Sciatic nerve (tissue), 2 donors: ENCODE results near the gene ANKRD53. TPM values are rescaled to one million over a fixed set of nuclear protein-coding genes. Genes with fewer than 3 reads are reported as not detected.

Experiments used
- ATAC-seq: fragments of 200-7000 bp; cut with Tn5 transposase; one replicate; pipeline ENCODE4 v1.9.1; 2020; ENCODE audit warnings: mild to moderate bottlenecking, moderate library complexity
- DNase-seq: peaks from one replicate; pipeline ENCODE4 v3.0.0-alpha.2; 2020; ENCODE audit warnings: low spot score
- intact Hi-C: fragments of 100-400 bp; cut with DNase I; formaldehyde crosslinking; loops from one replicate; pipeline ENCODE4 v1.14.2; 2022
- total RNA-seq: library from RNA; stranded (reverse); fragmentation: NEBNext Ultra II Directional; extraction: Animal tissue kit (Norgen Biotek cat#: 25700); gene quantifications from one replicate; pipeline ENCODE4 v1.2.1, GENCODE V29; 2021
- donor health status: DM: no; HTN: no; CAD: no.
- donor health status: DM: no; HTN: no; CAD: no.

ANKRD53 gene
- total RNA-seq, 1 donor from 2014 or later = 2.2 TPM

GRCh38 chr2:70962885-70963878 is 15.2 kb upstream of the ANKRD53 start:
- DNase-seq (peak; percentile 47), ATAC-seq (no peak)
- intact Hi-C loops = no loop called here

DNA sequence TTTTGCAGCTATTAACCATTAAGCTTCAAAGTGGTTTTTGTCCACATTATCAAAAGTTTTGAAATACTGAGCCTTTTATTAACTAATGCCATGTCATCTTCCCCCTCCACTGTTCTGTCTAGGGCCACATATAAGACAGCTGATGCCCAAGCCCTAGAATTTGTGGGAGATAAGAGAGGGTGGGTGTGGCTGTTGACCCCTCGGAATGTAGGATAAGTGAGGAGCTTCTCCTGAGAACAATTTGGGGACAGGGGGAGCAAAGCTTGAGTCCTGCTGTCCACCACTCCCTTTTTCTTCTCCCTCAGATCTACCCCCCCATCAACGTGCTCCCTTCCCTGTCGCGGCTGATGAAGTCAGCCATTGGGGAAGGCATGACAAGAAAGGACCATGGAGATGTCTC is 14.3 kb upstream of the ANKRD53 start:
- ATAC-seq = no peak
- no peak for DNase-seq
- intact Hi-C loops = no loop called here

DNA sequence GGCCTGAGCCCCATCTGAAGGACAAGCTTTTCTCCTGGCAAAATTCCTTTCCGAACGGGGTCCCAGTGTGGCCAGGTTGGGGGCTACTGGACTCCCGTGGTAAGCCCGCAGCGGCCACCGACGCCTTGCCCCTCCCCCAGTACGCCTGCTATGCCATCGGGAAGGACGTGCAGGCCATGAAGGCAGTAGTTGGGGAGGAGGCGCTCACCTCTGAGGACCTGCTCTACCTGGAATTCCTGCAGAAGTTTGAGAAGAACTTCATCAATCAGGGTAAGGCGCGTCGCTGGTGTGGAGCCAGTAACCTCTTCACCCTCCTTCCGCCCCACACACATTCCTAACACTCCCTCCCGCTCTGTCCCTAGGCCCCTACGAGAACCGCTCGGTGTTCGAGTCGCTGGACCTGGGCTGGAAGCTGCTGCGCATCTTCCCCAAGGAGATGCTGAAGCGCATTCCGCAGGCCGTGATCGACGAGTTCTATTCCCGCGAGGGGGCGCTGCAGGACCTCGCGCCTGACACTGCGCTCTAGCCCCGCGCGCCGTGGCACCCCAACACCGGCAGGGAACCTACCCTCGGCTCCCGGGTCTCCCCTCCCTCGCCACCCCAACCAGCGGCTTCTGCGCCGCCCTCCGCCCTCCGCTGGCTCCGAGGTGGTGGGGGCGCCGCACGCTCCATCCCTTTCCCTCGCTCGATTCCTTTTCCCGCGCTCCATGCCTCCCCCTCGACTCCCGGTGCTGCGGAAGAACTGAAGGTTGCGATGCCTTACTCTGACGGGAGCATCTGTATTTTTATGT is 13.6 kb upstream of the ANKRD53 start:
- peak; percentile 90 for ATAC-seq
- intact Hi-C loops = no loop called here
- peak; percentile 86 for DNase-seq

- intact Hi-C loops = no loop called here
- no peak for DNase-seq
- no peak for ATAC-seq
Observed at GRCh38 chr2:70965506-70965905, 12.9 kb upstream of the ANKRD53 start.

DNA sequence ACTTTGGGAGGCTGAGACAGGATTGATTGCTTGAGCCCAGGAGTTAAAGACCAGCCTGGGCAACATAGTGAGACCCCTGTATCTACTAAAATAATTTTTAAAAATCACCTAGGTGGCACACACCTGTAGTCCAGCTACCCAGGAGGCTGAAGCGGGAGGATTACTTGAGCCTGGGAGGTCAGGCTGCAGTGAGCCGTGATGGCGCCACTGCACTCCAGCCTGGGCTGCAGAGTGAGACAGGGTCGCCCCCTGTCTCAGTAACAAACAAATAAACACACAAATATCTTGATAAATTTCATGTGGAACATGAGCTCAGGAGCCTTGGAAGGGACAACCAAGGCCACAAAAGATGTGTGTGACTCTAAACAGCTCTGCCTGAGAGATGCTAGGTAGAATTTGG is 11.7 kb upstream of the ANKRD53 start:
- ATAC-seq (no peak), DNase-seq (no peak)
- intact Hi-C loops = no loop called here

- ATAC-seq (no peak), DNase-seq (no peak)
- intact Hi-C loops = no loop called here
Observed at GRCh38 chr2:70967189-70967588, 11.2 kb upstream of the ANKRD53 start.

GRCh38 chr2:70974592-70974991 is 3.8 kb upstream of the ANKRD53 start:
- ATAC-seq (no peak), DNase-seq (no peak)
- intact Hi-C loops = no loop called here

GRCh38 chr2:70975237-70975636 is 3.2 kb upstream of the ANKRD53 start:
- intact Hi-C loops = no loop called here
- DNase-seq = no peak
- ATAC-seq = no peak

DNA sequence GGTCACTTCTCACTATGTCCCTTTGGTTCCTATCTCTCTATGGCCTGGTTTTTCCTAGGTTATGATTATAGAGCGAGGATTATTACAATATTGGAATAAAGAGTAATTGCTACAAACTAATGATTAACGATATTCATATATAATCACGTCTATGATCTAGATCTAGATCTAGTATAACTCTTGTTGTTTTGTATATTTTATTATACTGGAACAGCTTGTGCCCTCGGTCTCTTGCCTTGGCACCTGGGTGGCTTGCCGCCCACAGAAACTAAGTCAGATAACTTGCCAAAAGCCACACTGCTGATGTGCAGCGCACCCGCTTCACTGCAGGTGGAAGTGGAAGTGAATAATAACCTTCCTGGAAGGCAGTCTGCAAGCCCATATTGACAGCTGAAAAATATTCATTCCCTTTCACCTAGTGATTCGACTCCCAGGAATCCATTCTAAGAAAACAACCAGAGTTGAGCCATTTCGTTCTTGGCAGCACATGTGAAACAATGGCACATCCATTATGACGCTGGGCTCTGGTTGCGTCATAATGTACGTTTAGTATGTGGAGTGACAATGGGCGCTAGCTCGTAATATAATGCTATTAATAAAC is 725 bp upstream of the ANKRD53 start:
- no peak for DNase-seq
- intact Hi-C loops = no loop called here
- ATAC-seq = peak; percentile 40

DNA sequence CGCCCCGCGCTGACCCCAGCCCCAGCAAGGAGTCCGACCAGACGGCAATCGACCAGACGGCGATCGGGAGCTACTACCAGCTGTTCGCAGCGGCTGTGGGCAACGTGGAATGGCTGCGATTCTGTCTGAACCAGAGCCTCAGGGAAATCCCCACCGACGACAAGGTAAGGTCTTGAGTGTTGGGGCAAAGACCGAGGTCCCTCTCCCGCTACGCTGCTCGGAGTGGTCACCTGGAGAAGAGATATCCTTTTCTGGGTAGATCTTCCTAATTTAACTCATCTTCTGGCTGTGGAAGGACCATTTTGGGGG is 704 bp downstream of the ANKRD53 start:
- ATAC-seq (no peak), DNase-seq (no peak)
- intact Hi-C loops = no loop called here

- no peak for DNase-seq
- intact Hi-C loops = no loop called here
- no peak for ATAC-seq
Observed at GRCh38 chr2:70979626-70980025, 1.2 kb downstream of the ANKRD53 start.

DNA sequence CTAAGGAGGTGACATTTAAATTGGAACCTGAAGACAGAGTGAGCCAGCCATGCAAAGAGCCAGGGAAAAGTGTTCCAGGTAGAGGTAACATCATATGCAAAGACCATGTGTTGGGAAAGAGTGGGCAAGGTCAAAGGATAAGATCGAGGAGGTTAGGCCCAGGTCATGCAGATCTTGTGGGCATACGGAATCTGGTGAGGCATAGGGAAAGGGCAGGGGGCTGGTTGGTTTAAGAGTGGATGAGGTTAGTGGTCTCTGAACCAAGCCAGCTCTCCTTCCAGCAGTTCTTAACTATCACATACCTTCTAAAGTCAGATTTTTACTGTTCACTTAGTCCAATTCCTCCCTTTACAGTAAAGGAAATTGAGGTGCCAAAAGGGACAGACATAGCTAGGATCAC is 3.0 kb downstream of the ANKRD53 start:
- DNase-seq (no peak), ATAC-seq (no peak)
- intact Hi-C loops = no loop called here

DNA sequence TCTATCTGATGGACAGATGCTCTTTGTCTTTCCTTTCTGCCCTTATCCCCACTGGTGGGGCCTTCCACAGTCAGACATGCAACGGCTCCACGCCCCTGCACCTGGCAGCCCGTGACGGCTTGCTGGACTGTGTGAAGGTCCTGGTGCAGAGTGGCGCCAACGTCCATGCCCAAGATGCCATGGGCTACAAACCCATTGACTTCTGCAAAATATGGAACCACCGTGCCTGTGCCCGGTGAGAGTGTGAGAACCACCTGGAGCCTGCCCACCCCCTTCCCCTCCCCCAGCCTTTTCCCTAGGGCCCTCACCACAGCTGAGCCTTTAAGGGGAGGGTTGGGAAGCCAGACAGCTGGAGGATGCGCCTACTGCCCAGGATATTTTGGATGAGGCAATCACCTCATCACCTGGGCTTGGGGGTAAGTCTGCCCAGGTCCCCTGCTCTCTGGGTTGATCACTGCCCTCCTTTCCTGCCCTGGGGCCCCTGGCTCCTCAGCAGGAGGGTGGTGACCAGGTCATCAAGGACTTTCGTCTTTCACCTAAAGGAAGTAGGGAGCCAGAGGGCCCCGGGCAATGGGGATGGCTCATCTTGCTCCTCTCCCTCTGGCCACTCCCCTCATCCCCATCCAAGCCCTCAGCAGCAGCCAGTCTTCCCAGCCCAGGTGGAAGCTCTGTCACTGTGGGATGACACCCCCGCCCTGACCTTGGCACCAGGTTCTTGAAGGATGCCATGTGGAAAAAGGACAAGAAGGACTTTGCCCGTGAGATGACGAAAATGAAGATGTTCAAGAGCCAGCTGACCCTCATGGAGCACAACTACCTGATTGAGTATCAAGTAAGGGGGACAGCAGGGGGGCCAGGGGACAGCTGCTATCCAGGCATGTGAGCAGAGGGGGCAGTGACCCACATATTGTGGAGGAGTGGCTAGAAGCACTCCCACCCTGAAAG is 3.7 kb downstream of the ANKRD53 start:
- DNase-seq (peak; percentile 48), ATAC-seq (no peak)
- intact Hi-C loops = no loop called here

DNA sequence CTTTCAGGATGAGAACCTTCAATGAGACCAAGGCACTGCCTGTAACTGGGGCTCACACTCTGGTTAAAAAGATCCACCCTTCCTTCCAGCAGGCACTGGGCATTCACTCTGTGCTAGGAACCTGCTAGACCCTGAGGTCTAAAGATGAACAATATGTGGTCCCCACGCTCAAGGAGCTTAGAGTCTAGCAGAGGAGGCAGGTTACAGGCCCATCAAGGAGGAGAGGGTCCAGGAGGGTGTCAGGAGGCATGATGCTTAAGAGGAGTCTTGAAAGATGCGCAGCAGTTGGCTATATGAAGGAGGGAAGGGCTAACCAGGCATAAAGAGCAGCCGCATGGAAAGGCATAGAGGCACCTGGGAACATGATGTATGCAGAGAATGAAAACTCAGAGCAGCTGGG is 4.5 kb downstream of the ANKRD53 start:
- ATAC-seq (no peak), DNase-seq (no peak)
- intact Hi-C loops = no loop called here

DNA sequence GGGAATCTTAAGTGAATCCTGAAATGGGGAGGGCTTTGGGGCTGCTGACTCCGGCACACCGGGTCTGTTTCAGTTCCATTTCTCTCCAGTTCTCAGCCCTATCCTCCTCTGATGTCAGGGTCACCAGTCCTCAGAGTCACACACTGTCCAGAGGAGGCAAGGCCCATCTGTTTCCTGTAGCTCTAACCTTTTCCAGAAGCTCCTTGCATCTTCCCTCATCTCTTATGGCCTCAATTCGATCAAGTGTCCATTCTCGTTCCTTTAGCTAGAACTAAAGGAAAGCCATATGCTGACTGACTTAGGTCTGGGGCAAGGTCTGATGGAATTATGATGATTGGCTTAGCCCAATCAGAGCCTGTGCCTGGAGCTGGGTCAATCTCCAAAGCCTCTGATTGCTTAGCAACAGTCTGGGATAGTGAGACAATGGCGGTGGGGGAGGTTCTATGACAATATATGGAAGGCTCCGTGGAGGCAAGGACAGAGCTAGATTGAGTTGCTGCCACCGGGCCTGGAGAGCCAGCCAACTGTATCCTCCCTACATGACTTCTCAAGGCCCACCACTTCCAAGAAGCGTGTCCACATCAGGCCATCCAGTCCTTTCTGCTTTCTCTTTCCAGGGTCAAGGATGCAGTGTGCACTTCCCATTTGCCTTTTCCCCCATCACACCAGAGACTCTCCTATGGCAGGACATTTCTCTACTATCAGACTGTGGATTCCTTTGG is 5.2 kb downstream of the ANKRD53 start:
- intact Hi-C loops = no loop called here
- no peak for DNase-seq
- no peak for ATAC-seq

GRCh38 chr2:70984228-70984575 is 5.8 kb downstream of the ANKRD53 start:
- no peak for DNase-seq
- intact Hi-C loops = no loop called here

DNA sequence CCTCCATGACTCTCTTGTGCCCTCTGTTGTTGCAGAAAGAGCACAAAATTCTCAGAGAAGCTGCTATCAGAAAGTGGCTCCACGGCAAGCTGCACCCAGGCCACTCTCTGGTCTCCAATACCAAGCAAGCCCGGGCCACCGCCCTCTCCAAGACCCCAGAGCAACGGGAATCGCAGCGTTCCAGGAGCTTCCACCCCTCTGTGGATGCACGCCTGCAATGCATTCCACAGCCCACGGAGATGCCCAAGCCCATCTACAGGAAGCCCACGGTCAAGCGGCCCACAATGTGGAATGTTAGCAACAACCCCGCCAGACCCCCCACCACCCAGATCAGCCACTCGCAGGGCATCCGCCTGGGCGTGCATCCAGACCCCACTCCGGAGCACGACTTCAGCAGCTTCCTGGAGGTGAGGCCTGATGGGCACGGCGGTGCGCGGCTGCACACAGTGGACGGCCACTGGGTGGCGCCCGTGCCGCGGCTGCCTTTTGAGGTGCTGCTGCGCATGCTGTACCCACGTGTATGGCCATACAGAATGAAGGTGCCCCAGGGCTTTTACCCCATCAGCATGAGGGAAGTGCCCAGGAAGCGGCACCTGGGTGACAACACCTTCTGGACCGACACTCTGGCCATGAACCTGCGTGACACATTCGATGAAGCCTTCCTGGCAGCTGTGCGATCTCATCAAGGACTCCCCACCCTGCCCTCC is 6.3 kb downstream of the ANKRD53 start:
- peak; percentile 70 for ATAC-seq
- intact Hi-C loops = no loop called here
- peak; percentile 72 for DNase-seq

More at GRCh38 chr2:70984228-70984575, 5.8 kb downstream of the ANKRD53 start:
- no peak for ATAC-seq

DNA sequence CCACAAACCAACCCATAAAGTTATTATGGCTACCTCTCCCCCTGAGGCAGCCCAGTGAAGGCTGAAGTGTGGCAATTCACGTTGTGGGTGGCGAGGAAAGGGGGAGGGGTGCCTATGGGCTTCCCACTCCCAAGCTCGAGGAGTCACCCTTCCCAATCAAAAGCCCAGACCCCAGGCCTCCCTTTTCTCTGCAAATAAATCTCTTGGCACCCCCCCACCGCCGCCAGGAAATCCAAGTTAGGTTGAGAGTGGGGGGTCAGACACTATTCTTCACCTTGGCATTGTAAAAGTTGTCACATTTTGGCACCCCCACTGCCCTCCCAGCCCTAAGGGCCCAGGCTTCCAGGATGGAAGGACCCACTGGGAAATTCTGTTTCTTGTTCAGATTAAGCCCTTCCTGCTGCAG is 6.9 kb downstream of the ANKRD53 start:
- no peak for ATAC-seq
- intact Hi-C loops = no loop called here
- peak; percentile 51 for DNase-seq
